H1 (cell line): ENCODE measurements around the gene DPYD. TPM values are rescaled to one million over a fixed set of nuclear protein-coding genes. Genes with fewer than 3 reads are reported as not detected.

ENCODE experiments used
- CEBPB ChIP-seq: IDR thresholded peaks from 2 replicates; pipeline ENCODE4 v1.6.1; 2012; ENCODE audit warnings: low read depth, low read length
- CHD7 ChIP-seq: fragments of 300-600 bp; sonication (generic); IDR thresholded peaks from 2 replicates; pipeline ENCODE4 v1.7.1; 2012; ENCODE audit warnings: low read length, moderate library complexity, mild to moderate bottlenecking, inconsistent platforms; ENCODE audit not compliant: insufficient replicate concordance
- RBBP5 ChIP-seq: IDR thresholded peaks from 2 replicates; pipeline ENCODE4 v1.7.1; 2012; ENCODE audit warnings: low read depth, mild to moderate bottlenecking, inconsistent platforms, low read length, moderate library complexity, borderline replicate concordance
- SUZ12 ChIP-seq: fragments of 200-600 bp; sonication (generic); IDR thresholded peaks from 2 replicates; pipeline ENCODE4 v1.6.1; 2012; ENCODE audit warnings: mild to moderate bottlenecking, inconsistent platforms, low read length, moderate library complexity, mixed read lengths
- polyA plus RNA-seq, 7 experiments: library from polyadenylated mRNA; depleted of rRNA in 3 of 7; stranded (reverse) in 5 of 7; unstranded in 2 of 7; fragments of >200 nt in 5 of 7; fragments of 200-250 nt in 2 of 7; gene quantifications; 1 replicate in 5 of 7; 2 replicates in 1 of 7; 4 replicates in 1 of 7; pipeline versions ENCODE4 v1.2.1 to v1.2.3, GENCODE V29; 2011 to 2013; ENCODE audit warnings: missing spikeins in 2 of 7, mixed read lengths in 2 of 7
- total RNA-seq: library from RNA; stranded (reverse); fragmentation: NEBNext Ultra II Directional; extraction: Animal tissue kit (Norgen Biotek cat#: 25700); gene quantifications from 2 replicates; pipeline ENCODE4 v1.2.1, GENCODE V29; 2021
- TF ChIP-seq, protein P1 (sequence below), 3 experiments: IDR thresholded peaks; 1 replicate in 2 of 3; 2 replicates in 1 of 3; pipeline versions ENCODE4 v1.5.1 to v1.6.1; 2011; ENCODE audit warnings: low read length in 3 of 3, mild to moderate bottlenecking in 3 of 3, inconsistent platforms in 2 of 3, low read depth in 1 of 3, moderate library complexity in 1 of 3; ENCODE audit not compliant: insufficient read depth in 1 of 3; ENCODE audit errors: control extremely low read depth in 1 of 3

DPYD gene
- total and polyA plus RNA-seq, 2 of the 8 experiments (the other 6 are each of a cell fraction or from before 2014, with no cell fraction given) = 0.29 to 0.73 TPM

DNA sequence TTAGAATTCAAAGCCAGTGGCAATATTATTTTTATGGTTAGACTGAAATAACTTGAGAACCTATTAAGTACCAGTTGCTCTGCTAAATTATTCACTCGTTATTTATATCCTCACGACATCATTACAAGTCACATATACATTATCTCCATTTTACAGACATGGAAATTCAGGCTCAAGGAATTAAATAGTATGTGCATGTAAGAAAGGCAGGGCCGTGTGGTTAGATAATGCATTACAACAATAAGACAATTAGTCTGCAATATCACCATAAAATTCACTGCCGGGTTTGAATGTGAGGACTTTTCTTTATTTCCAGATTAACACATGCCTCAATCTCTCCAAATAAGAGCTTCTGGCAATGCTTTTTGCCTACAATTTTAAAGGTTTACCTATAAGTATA lies 675.8 kb downstream of the DPYD start (continued):
- TF ChIP-seq, protein P1, sequence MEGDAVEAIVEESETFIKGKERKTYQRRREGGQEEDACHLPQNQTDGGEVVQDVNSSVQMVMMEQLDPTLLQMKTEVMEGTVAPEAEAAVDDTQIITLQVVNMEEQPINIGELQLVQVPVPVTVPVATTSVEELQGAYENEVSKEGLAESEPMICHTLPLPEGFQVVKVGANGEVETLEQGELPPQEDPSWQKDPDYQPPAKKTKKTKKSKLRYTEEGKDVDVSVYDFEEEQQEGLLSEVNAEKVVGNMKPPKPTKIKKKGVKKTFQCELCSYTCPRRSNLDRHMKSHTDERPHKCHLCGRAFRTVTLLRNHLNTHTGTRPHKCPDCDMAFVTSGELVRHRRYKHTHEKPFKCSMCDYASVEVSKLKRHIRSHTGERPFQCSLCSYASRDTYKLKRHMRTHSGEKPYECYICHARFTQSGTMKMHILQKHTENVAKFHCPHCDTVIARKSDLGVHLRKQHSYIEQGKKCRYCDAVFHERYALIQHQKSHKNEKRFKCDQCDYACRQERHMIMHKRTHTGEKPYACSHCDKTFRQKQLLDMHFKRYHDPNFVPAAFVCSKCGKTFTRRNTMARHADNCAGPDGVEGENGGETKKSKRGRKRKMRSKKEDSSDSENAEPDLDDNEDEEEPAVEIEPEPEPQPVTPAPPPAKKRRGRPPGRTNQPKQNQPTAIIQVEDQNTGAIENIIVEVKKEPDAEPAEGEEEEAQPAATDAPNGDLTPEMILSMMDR (IDR thresholded peaks at IDR 0.05; ENCODE audit: control extremely low read depth in 1 of 3, insufficient read depth in 1 of 3, low read depth in 1 of 3, low read length in 3 of 3) = no peak
- no peak for TF ChIP-seq CEBPB
- no peak for TF ChIP-seq RBBP5
- no peak for TF ChIP-seq CHD7
- TF ChIP-seq SUZ12 = no peak
